GM12878 (cell line): ENCODE data around the gene TDRD9. TPM values are rescaled to one million over a fixed set of nuclear protein-coding genes. Genes with fewer than 3 reads are reported as not detected.

ENCODE experiments used
- ATAC-seq: fragments of 200-7000 bp; cut with Tn5 transposase; 3 replicates; pipeline ENCODE4 v1.9.1; 2020; ENCODE audit warnings: mild to moderate bottlenecking, moderate library complexity
- BruUV-seq: library from RNA; stranded (reverse); fragments of 400-500 nt; replicated peaks from 2 replicates; lab custom pipeline; 2021; lab: Mats Ljungman, UMichigan
- CTCF ChIA-PET: fragments of 300-600 bp; sonication (Branson Sonifier 250); formaldehyde crosslinking; extraction: SDS; loops from one replicate; lab custom pipeline; 2021; ENCODE audit warnings: inconsistent platforms; lab: Yijun Ruan, JAX
- POLR2A ChIA-PET: fragments of 350-600 bp; formaldehyde crosslinking; extraction: SDS; loops from one replicate; lab custom pipeline; 2021; ENCODE audit warnings: inconsistent platforms; lab: Charles Lee
- RAD21 ChIA-PET: fragments of 300-600 bp; sonication (Branson Sonifier 250); formaldehyde crosslinking; loops from one replicate; lab custom pipeline; 2023; ENCODE audit warnings: antibody characterized with exemption; ENCODE audit not compliant: unreplicated experiment; lab: Charles Lee
- SMC1A ChIA-PET: fragments of 300-600 bp; sonication (Branson Sonifier 250); formaldehyde crosslinking; loops from one replicate; lab custom pipeline; 2023; ENCODE audit not compliant: unreplicated experiment, uncharacterized antibody; lab: Charles Lee
- DNase-seq: peaks from one replicate; pipeline ENCODE4 v3.0.0-alpha.2; 2011; ENCODE audit warnings: low read depth, low spot score
- FAIRE-seq: peaks from 3 replicates; lab custom pipeline; 2011; peaks lifted over from hg19 to GRCh38; lab: Jason Lieb, UNC
- H2AFZ ChIP-seq: 2 replicates; pipeline ENCODE4 v1.6.0; 2011; ENCODE audit warnings: low read depth, low read length, control low read depth; ENCODE audit not compliant: control insufficient read depth
- H3K27ac ChIP-seq: 2 replicates; pipeline ENCODE4 v1.5.1; 2011; ENCODE audit warnings: control low read depth; ENCODE audit not compliant: control insufficient read depth, insufficient read depth
- H3K27me3 ChIP-seq, 2 experiments: replicated peaks in 1 of 2; 2 replicates each; pipeline versions ENCODE4 v1.6.0 to v1.6.1; 2011; ENCODE audit warnings: low read length in 1 of 2; ENCODE audit not compliant: control insufficient read depth in 2 of 2, insufficient read depth in 2 of 2
- H3K36me3 ChIP-seq, 2 experiments: 2 replicates each; pipeline ENCODE4 v1.5.1; 2011; ENCODE audit warnings: low read length in 1 of 2; ENCODE audit not compliant: control insufficient read depth in 2 of 2, insufficient read depth in 2 of 2
- H3K4me1 ChIP-seq: 2 replicates; pipeline ENCODE4 v1.6.1; 2011; ENCODE audit warnings: mild to moderate bottlenecking, low read length, moderate library complexity, mixed read lengths; ENCODE audit not compliant: control insufficient read depth, insufficient read depth
- H3K4me2 ChIP-seq: 2 replicates; pipeline ENCODE4 v1.6.0; 2011; ENCODE audit warnings: control low read depth; ENCODE audit not compliant: control insufficient read depth, insufficient read depth
- H3K4me3 ChIP-seq: fragments of 200-600 bp; sonication (generic); 2 replicates; pipeline ENCODE4 v1.5.1; 2016
- H3K79me2 ChIP-seq: 2 replicates; pipeline ENCODE4 v1.6.0; 2011; ENCODE audit warnings: low read length; ENCODE audit not compliant: control insufficient read depth, insufficient read depth
- H3K9ac ChIP-seq: 2 replicates; pipeline ENCODE4 v1.8.0; 2011; ENCODE audit warnings: low read length, control low read depth, mixed read lengths; ENCODE audit not compliant: control insufficient read depth, insufficient read depth
- H3K9me3 ChIP-seq: replicated peaks from 3 replicates; pipeline ENCODE4 v1.5.1; 2011; ENCODE audit warnings: mild to moderate bottlenecking, low read length; ENCODE audit not compliant: control insufficient read depth, insufficient read depth
- H4K20me1 ChIP-seq: 2 replicates; pipeline ENCODE4 v1.6.0; 2011; ENCODE audit not compliant: control insufficient read depth, insufficient read depth
- CHD2 ChIP-seq: IDR thresholded peaks from 2 replicates; pipeline ENCODE4 v1.6.1; 2011; ENCODE audit warnings: low read depth, low read length, improper control_type of control experiment, borderline replicate concordance
- FOXM1 ChIP-seq: IDR thresholded peaks from 2 replicates; pipeline ENCODE4 v1.6.1; 2012; ENCODE audit warnings: low read depth, mild to moderate bottlenecking, inconsistent platforms, low read length, moderate library complexity
- JUNB ChIP-seq: IDR thresholded peaks from 2 replicates; pipeline ENCODE4 v1.6.1; 2016; ENCODE audit warnings: antibody characterized with exemption, mild to moderate bottlenecking
- KDM1A ChIP-seq: fragments of 200-600 bp; sonication (generic); IDR thresholded peaks from 2 replicates; pipeline ENCODE4 v1.6.1; 2016; ENCODE audit warnings: borderline replicate concordance
- RB1 ChIP-seq: fragments of 450-650 bp; formaldehyde crosslinking; IDR thresholded peaks from 2 replicates; pipeline ENCODE4 v1.6.1; 2017; ENCODE audit warnings: mild to moderate bottlenecking, borderline replicate concordance
- SIN3A ChIP-seq: IDR thresholded peaks from 2 replicates; pipeline ENCODE4 v1.6.1; 2012; ENCODE audit warnings: low read depth, low read length, improper control_type of control experiment
- SMAD1 ChIP-seq: fragments of 450-650 bp; IDR thresholded peaks from 2 replicates; pipeline ENCODE4 v1.6.1; 2018; ENCODE audit warnings: mild to moderate bottlenecking, low read depth; ENCODE audit not compliant: partially characterized antibody
- SUZ12 ChIP-seq: fragments of 200-600 bp; sonication (generic); IDR thresholded peaks from one replicate; pipeline ENCODE4 v1.6.1; 2018; ENCODE audit warnings: antibody characterized with exemption, mild to moderate bottlenecking; ENCODE audit not compliant: unreplicated experiment
- WGBS: methylation state at CpG from one replicate; pipeline ENCODE4 v1.1.6; 2016; ENCODE audit warnings: low lambda C conversion rate; ENCODE audit not compliant: insufficient replicate concordance, insufficient coverage; ENCODE audit errors: missing lambda C conversion rate; 5-methylcytosine and 5-hydroxymethylcytosine counted together
- in situ Hi-C: fragments of 300-500 bp; cut with MboI; formaldehyde crosslinking; loops from 9 replicates; pipeline ENCODE4 v1.14.3; 2018; ENCODE audit warnings: mixed read lengths
- intact Hi-C: fragments of 100-400 bp; cut with micrococcal nuclease; formaldehyde crosslinking; loops from one replicate; pipeline ENCODE4 v1.14.2; 2022; ENCODE audit not compliant: unreplicated experiment
- polyA plus RNA-seq, 11 experiments: library from polyadenylated mRNA; depleted of rRNA in 4 of 11; unstranded in 6 of 11; stranded (reverse) in 5 of 11; fragments of >200 nt; fragmentation: Nextera tagmentation in 4 of 11; fragmentation: Illumina TruSeq in 1 of 11; extraction: Ambion mirVana in 4 of 11; extraction: Trizol in 1 of 11; gene quantifications; 1 replicate in 1 of 11; 2 replicates in 10 of 11; pipeline versions ENCODE4 v1.2.1 to v1.2.3, GENCODE V29; 2011 to 2016; ENCODE audit warnings: inconsistent platforms in 2 of 11, missing spikeins in 2 of 11, low read depth in 1 of 11
- total RNA-seq, 4 experiments: library from RNA; depleted of rRNA in 3 of 4; stranded (reverse); fragments of >200 nt in 3 of 4; fragmentation: Illumina TruSeq in 1 of 4; extraction: Trizol in 1 of 4; gene quantifications; 2 replicates each; pipeline versions ENCODE4 v1.2.1 to v1.2.3, GENCODE V29; 2013 to 2021

TDRD9 gene
- total and polyA plus RNA-seq, 10 of the 15 experiments (the other 5 are each of a cell fraction or from before 2014, with no cell fraction given): 0.12 TPM; not detected in 9

DNA sequence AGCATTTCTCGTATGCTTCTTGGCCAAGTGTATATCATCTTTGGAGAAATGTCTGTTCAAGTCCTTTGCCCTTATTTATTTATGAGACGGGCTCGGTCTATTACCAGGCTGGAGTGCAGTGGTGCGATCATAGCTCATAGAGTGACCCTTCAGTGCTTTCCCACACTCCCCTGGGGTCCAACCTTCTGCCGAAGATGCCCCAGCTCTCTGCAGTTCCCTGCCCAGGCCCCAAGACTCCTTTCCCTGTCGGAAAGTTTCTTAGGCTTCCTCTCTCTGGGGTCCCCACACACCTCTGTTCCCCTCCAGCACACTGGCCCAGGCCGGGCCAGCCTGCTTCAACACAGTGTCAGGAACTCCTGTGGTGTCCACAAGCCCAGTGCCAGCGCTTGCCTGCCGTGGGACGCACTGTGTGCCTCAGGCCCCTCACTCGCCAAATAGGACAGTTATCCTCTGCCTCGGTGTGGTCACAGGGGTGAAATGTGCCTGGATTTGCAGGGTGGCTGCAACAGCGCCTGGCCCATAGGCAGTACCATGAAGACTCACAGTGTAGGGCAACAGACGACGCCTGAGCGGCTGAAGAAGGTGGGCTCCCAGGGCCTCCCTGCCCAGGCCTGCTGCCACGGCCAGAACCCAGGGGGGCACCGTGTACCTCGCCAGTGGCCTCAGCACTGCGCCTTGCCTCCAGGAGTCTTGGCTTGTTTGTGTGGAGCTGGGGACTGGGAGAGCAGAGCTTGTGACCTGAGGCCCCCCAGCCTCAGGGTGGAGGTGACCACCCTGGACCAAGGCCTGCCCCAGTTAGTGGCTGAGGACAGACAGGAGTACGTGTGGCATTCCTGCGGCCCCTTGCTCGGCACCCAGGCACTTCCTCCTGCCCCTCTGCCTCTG lies 152.4 kb downstream of the TDRD9 start:
- no peak for TF ChIP-seq SUZ12
- no peak for TF ChIP-seq JUNB
- TF ChIP-seq KDM1A: no peak
- no peak for TF ChIP-seq SIN3A
- TF ChIP-seq FOXM1: no peak
- no peak for TF ChIP-seq SMAD1
- no peak for TF ChIP-seq CHD2
- no peak for TF ChIP-seq RB1
- POLR2A ChIA-PET: no interaction called here
- no peak for FAIRE-seq
- CTCF ChIA-PET: no interaction called here
- BruUV-seq: no TSS peak
- WGBS: 54% methylated on average over 23 of the region's 23 CpGs
- H3K9ac ChIP-seq: no peak overlapping the region
- no peaks in the 10 kb centered on the region for H3K79me2 ChIP-seq
- no peak overlapping the region for H2AFZ ChIP-seq
- H3K27ac ChIP-seq: no peak overlapping the region
- RAD21 ChIA-PET: no interaction called here
- no peak for ATAC-seq
- H3K9me3 ChIP-seq: no peaks in the 10 kb centered on the region
- SMC1A ChIA-PET: no interaction called here
- no peak overlapping the region for H3K4me3 ChIP-seq
- H3K27me3 ChIP-seq: no peaks in the 10 kb centered on the region
- in situ Hi-C loops: no loop called here
- no peaks in the 10 kb centered on the region for H3K36me3 ChIP-seq
- DNase-seq: no peak
- no peak overlapping the region for H3K4me2 ChIP-seq
- H4K20me1 ChIP-seq: no peaks in the 10 kb centered on the region
- intact Hi-C loops: no loop called here
- H3K4me1 ChIP-seq: no peaks in the 10 kb centered on the region; the same call in 1 of the 2 replicates
